Naive thymus-derived CD4-positive, alpha-beta T cell (primary cell): ENCODE measurements around the gene MEAK7. TPM values are rescaled to one million over a fixed set of nuclear protein-coding genes. Genes with fewer than 3 reads are reported as not detected.
A peak's percentile ranks its signal among the peaks of the same experiment; 100 is the strongest.

Experiments
- ATAC-seq: fragments of 150-1000 bp; cut with Tn5 transposase; 2 replicates; pipeline ENCODE4 v1.10.0; 2021; ENCODE audit warnings: mild to moderate bottlenecking, moderate library complexity
- CTCF ChIA-PET: fragments of 350-600 bp; sonication (Branson Sonifier 250); formaldehyde crosslinking; loops from one replicate; lab custom pipeline; 2021; ENCODE audit warnings: antibody characterized with exemption; lab: Charles Lee
- POLR2A ChIA-PET: fragments of 350-600 bp; sonication (Branson Sonifier 250); formaldehyde crosslinking; loops from one replicate; lab custom pipeline; 2021; ENCODE audit warnings: antibody characterized with exemption, inconsistent platforms; lab: Charles Lee
- DNase-seq, 9 donors: peaks; one replicate each; pipeline versions ENCODE4 v3.0.0 to v3.0.0-alpha.2; 2020 to 2022; ENCODE audit warnings: mixed read lengths in 1 of 9
- H3K27ac ChIP-seq: one replicate; pipeline ENCODE4 v1.7.0; 2013; ENCODE audit warnings: mild to moderate bottlenecking, low read depth, low read length, moderate library complexity
- H3K27me3 ChIP-seq, 2 donors: one replicate each; pipeline ENCODE4 v1.7.0; 2013; ENCODE audit warnings: low read length in 2 of 2, mild to moderate bottlenecking in 2 of 2, moderate library complexity in 2 of 2; ENCODE audit not compliant: control insufficient read depth in 2 of 2, insufficient read depth in 2 of 2
- H3K36me3 ChIP-seq, 3 experiments: 1 replicate in 2 of 3; 2 replicates in 1 of 3; pipeline ENCODE4 v1.7.0; 2013; ENCODE audit warnings: low read length in 3 of 3, mild to moderate bottlenecking in 3 of 3, moderate library complexity in 1 of 3; ENCODE audit not compliant: insufficient read depth in 3 of 3, control insufficient read depth in 2 of 3
- H3K4me1 ChIP-seq, 2 donors: one replicate each; pipeline ENCODE4 v1.7.0; 2013; ENCODE audit warnings: low read length in 2 of 2, mild to moderate bottlenecking in 2 of 2, moderate library complexity in 1 of 2; ENCODE audit not compliant: control insufficient read depth in 2 of 2, insufficient read depth in 2 of 2
- H3K4me3 ChIP-seq: 2 replicates; pipeline ENCODE4 v1.7.0; 2013; ENCODE audit warnings: mild to moderate bottlenecking, low read length
- H3K9me3 ChIP-seq, 3 experiments: 1 replicate in 2 of 3; 2 replicates in 1 of 3; pipeline ENCODE4 v1.7.0; 2013; ENCODE audit warnings: low read length in 3 of 3; ENCODE audit not compliant: control insufficient read depth in 2 of 3
- H3K27ac Mint-ChIP-seq, 9 donors: one replicate each; pipeline ENCODE4 v1.8.0; 2020 to 2022; ENCODE audit warnings: mixed read lengths in 9 of 9, mild to moderate bottlenecking in 8 of 9, moderate library complexity in 5 of 9, inconsistent platforms in 2 of 9
- H3K27me3 Mint-ChIP-seq, 5 donors: one replicate each; pipeline ENCODE4 v1.8.0; 2021 to 2022; ENCODE audit warnings: mixed read lengths in 5 of 5, mild to moderate bottlenecking in 1 of 5
- H3K36me3 Mint-ChIP-seq, 5 donors: one replicate each; pipeline ENCODE4 v1.8.0; 2020 to 2022; ENCODE audit warnings: mixed read lengths in 5 of 5, mild to moderate bottlenecking in 3 of 5, inconsistent platforms in 1 of 5
- H3K4me1 Mint-ChIP-seq, 7 donors: one replicate each; pipeline ENCODE4 v1.8.0; 2020 to 2022; ENCODE audit warnings: mixed read lengths in 7 of 7, mild to moderate bottlenecking in 3 of 7, inconsistent platforms in 1 of 7
- H3K4me3 Mint-ChIP-seq, 10 donors: one replicate each; pipeline ENCODE4 v1.8.0; 2020 to 2022; ENCODE audit warnings: mild to moderate bottlenecking in 10 of 10, mixed read lengths in 10 of 10, moderate library complexity in 6 of 10, inconsistent platforms in 2 of 10
- H3K9me3 Mint-ChIP-seq, 11 donors: one replicate each; pipeline ENCODE4 v1.8.0; 2020 to 2022; ENCODE audit warnings: mixed read lengths in 11 of 11, mild to moderate bottlenecking in 4 of 11, inconsistent platforms in 1 of 11, moderate library complexity in 1 of 11
- intact Hi-C, 2 donors: fragments of 100-400 bp; cut with micrococcal nuclease; formaldehyde crosslinking; loops; one replicate each; pipeline ENCODE4 v1.15.1; 2023
- polyA plus RNA-seq, 2 donors: library from polyadenylated mRNA; unstranded; fragments of 300-500 nt; fragmentation: Illumina TruSeq; gene quantifications; one replicate each; pipeline ENCODE4 v1.2.3, GENCODE V29; 2021
- total RNA-seq, 6 experiments: library from RNA in 5 of 6; stranded (reverse) in 5 of 6; gene quantifications; 1 replicate in 5 of 6; 2 replicates in 1 of 6; pipeline ENCODE4 v1.2.3 and lab custom pipeline; 2021 to 2026

The MEAK7 gene
- total and polyA plus RNA-seq, 7 experiments from 2014 or later = 4.0 to 56.1 (median 9.3) TPM

DNA sequence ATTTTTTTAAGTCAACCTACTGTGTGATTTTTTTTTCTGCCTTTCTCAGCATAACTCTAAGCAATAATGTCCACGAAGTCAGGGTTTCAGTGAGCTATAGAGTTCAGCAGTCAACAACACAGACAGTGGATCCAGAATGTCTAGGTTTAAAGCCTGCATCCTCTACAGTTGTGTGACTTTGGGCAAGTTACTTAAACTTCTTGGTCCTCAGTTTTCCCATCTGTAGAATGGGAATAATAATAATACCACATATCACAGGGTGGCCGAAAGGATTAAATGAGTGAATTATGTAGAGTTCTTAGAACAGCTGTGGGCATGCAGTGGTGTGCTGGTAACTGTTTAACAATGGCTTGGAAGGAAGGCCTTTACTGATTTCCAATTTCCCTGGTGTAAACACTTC lies 38.8 kb upstream of the MEAK7 start:
- Mint-ChIP-seq H3K9me3 (peaks cover 0 to 1% (median 0%) of the 10 kb centered on the region in 11 donors), H3K27me3 (no peaks in the 10 kb centered on the region), H3K4me1 (peaks cover 19 to 57% (median 37%) of the 10 kb centered on the region in 7 donors), H3K27ac (peak overlapping the region in 7 of 9 donors; percentile 8 to 75 (median 59)), H3K36me3 (peaks cover 3 to 38% (median 11%) of the 10 kb centered on the region in 5 donors), H3K4me3 (no peak overlapping the region)
- H3K4me1 ChIP-seq = peaks cover 0 to 18% of the 10 kb centered on the region in 2 donors
- no peaks in the 10 kb centered on the region for H3K27me3 ChIP-seq
- intact Hi-C loops = no loop called here
- ChIA-PET POLR2A (interaction anchor here (0.6 to 1.4 kb wide), 4 partner anchors 15 to 28 kb away, joined by 3 to 5 read pairs (median 4); no protein-coding TSS in a partner anchor), CTCF (no interaction called here)
- H3K4me3 ChIP-seq = no peak overlapping the region
- H3K36me3 ChIP-seq = no peaks in the 10 kb centered on the region
- H3K27ac ChIP-seq = no peak overlapping the region
- no peak for ATAC-seq
- H3K9me3 ChIP-seq = no peaks in the 10 kb centered on the region
- no peak for DNase-seq

- POLR2A ChIA-PET = interaction anchor here (0.7 to 2.7 kb wide), 4 partner anchors 13 to 42 kb away, joined by 3 to 10 read pairs (median 4); no protein-coding TSS in a partner anchor
- DNase-seq (no peak), ATAC-seq (no peak)
- no peaks in the 10 kb centered on the region for H3K27me3 Mint-ChIP-seq
- CTCF ChIA-PET = interaction anchor here (0.8 kb wide), 1 partner anchor 31 kb away, joined by 5 read pairs; no protein-coding TSS in a partner anchor
- no peaks in the 10 kb centered on the region for H3K27me3 ChIP-seq
- H3K36me3 ChIP-seq = no peaks in the 10 kb centered on the region
- no peak overlapping the region for H3K27ac ChIP-seq
- H3K9me3 Mint-ChIP-seq = peaks cover 0 to 1% (median 0%) of the 10 kb centered on the region in 11 donors
- H3K4me3 Mint-ChIP-seq = no peak overlapping the region
- H3K9me3 ChIP-seq = no peaks in the 10 kb centered on the region
- H3K4me3 ChIP-seq = no peak overlapping the region
- peaks cover 18 to 56% (median 33%) of the 10 kb centered on the region in 7 donors for H3K4me1 Mint-ChIP-seq
- peak overlapping the region in 2 of 9 donors; percentile 2 to 22 for H3K27ac Mint-ChIP-seq
- peaks cover 0 to 18% of the 10 kb centered on the region in 2 donors for H3K4me1 ChIP-seq
- H3K36me3 Mint-ChIP-seq = peaks cover 3 to 39% (median 11%) of the 10 kb centered on the region in 5 donors
- intact Hi-C loops = no loop called here
These were observed 37.7 kb upstream of the MEAK7 start for GRCh38 chr16:84541999-84542817.

GRCh38 chr16:84540194-84540593 lies 35.7 kb upstream of the MEAK7 start:
- POLR2A ChIA-PET = interaction anchor here (1.0 to 2.7 kb wide), 5 partner anchors 8 to 17 kb away, joined by 3 to 10 read pairs (median 4); no protein-coding TSS in a partner anchor
- no peak for ATAC-seq
- CTCF ChIA-PET = interaction anchor here (0.7 to 2.0 kb wide), 4 partner anchors 10 to 32 kb away, joined by 3 to 6 read pairs (median 4); no protein-coding TSS in a partner anchor

GRCh38 chr16:84538222-84538840 lies 33.9 kb upstream of the MEAK7 start:
- no peak overlapping the region for H3K27ac ChIP-seq
- no peaks in the 10 kb centered on the region for H3K27me3 ChIP-seq
- no peak overlapping the region for H3K4me3 Mint-ChIP-seq
- no peaks in the 10 kb centered on the region for H3K27me3 Mint-ChIP-seq
- no peaks in the 10 kb centered on the region for H3K36me3 ChIP-seq
- ATAC-seq = no peak
- peaks cover 0 to 45% (median 6%) of the 10 kb centered on the region in 5 donors for H3K36me3 Mint-ChIP-seq
- H3K4me3 ChIP-seq = no peak overlapping the region
- no peak for DNase-seq
- no peak overlapping the region for H3K27ac Mint-ChIP-seq
- no peaks in the 10 kb centered on the region for H3K9me3 ChIP-seq
- peaks cover 0 to 1% (median 0%) of the 10 kb centered on the region in 11 donors for H3K9me3 Mint-ChIP-seq
- ChIA-PET CTCF (no interaction called here), POLR2A (interaction anchor here (0.7 to 1.3 kb wide), 3 partner anchors 9 to 56 kb away, joined by 3 to 4 read pairs (median 3); no protein-coding TSS in a partner anchor)
- peaks cover 5 to 39% (median 10%) of the 10 kb centered on the region in 7 donors for H3K4me1 Mint-ChIP-seq
- intact Hi-C loops = no loop called here
- no peaks in the 10 kb centered on the region for H3K4me1 ChIP-seq

More at GRCh38 chr16:84540194-84540593, 35.7 kb upstream of the MEAK7 start:
- Mint-ChIP-seq H3K4me3 (no peak overlapping the region), H3K36me3 (peaks cover 0 to 41% (median 6%) of the 10 kb centered on the region in 5 donors), H3K27me3 (no peaks in the 10 kb centered on the region), H3K9me3 (peaks cover 0 to 1% (median 0%) of the 10 kb centered on the region in 11 donors), H3K27ac (peak overlapping the region in 1 of 9 donors; percentile 13), H3K4me1 (peaks cover 15 to 53% (median 22%) of the 10 kb centered on the region in 7 donors)
- H3K36me3 ChIP-seq = no peaks in the 10 kb centered on the region
- no peaks in the 10 kb centered on the region for H3K9me3 ChIP-seq
- H3K27ac ChIP-seq = no peak overlapping the region
- intact Hi-C loops = no loop called here
- H3K4me1 ChIP-seq = peaks cover 0 to 17% of the 10 kb centered on the region in 2 donors
- DNase-seq = no peak
- no peaks in the 10 kb centered on the region for H3K27me3 ChIP-seq
- H3K4me3 ChIP-seq = no peak overlapping the region

- POLR2A ChIA-PET = interaction anchor here (0.7 to 1.3 kb wide), 2 partner anchors 11 to 56 kb away, joined by 3 to 4 read pairs; no protein-coding TSS in a partner anchor
- no peak overlapping the region for H3K4me3 ChIP-seq
These were observed 33.2 kb upstream of the MEAK7 start for GRCh38 chr16:84537491-84538151.

GRCh38 chr16:84535851-84536250 lies 31.4 kb upstream of the MEAK7 start:
- no peaks in the 10 kb centered on the region for H3K27me3 Mint-ChIP-seq

More at GRCh38 chr16:84537491-84538151, 33.2 kb upstream of the MEAK7 start:
- Histone ChIP-seq H3K27me3 (no peaks in the 10 kb centered on the region), H3K9me3 (no peaks in the 10 kb centered on the region), H3K27ac (no peak overlapping the region), H3K4me1 (no peaks in the 10 kb centered on the region), H3K36me3 (no peaks in the 10 kb centered on the region)
- CTCF ChIA-PET = interaction anchor here (0.6 kb wide), 1 partner anchor 63 kb away, joined by 3 read pairs; no protein-coding TSS in a partner anchor
- peaks cover 6 to 40% (median 16%) of the 10 kb centered on the region in 7 donors for H3K4me1 Mint-ChIP-seq
- no peak for DNase-seq
- ATAC-seq = no peak
- peaks cover 0 to 48% (median 6%) of the 10 kb centered on the region in 5 donors for H3K36me3 Mint-ChIP-seq
- H3K27me3 Mint-ChIP-seq = no peaks in the 10 kb centered on the region
- intact Hi-C loops = no loop called here
- no peak overlapping the region for H3K27ac Mint-ChIP-seq
- peaks cover 0 to 1% (median 0%) of the 10 kb centered on the region in 11 donors for H3K9me3 Mint-ChIP-seq
- H3K4me3 Mint-ChIP-seq = no peak overlapping the region

More at GRCh38 chr16:84535851-84536250, 31.4 kb upstream of the MEAK7 start:
- H3K27ac ChIP-seq = no peak overlapping the region
- no peaks in the 10 kb centered on the region for H3K9me3 ChIP-seq
- H3K4me3 ChIP-seq = no peak overlapping the region
- Mint-ChIP-seq H3K27ac (peak overlapping the region in 1 of 9 donors; percentile 26), H3K4me1 (peaks cover 6 to 44% (median 16%) of the 10 kb centered on the region in 7 donors), H3K4me3 (no peak overlapping the region), H3K36me3 (peaks cover 0 to 61% (median 15%) of the 10 kb centered on the region in 5 donors), H3K9me3 (peaks cover 0 to 4% (median 0%) of the 10 kb centered on the region in 11 donors)
- no peaks in the 10 kb centered on the region for H3K27me3 ChIP-seq
- ATAC-seq = no peak
- ChIA-PET CTCF (no interaction called here), POLR2A (no interaction called here)
- H3K4me1 ChIP-seq = no peaks in the 10 kb centered on the region
- intact Hi-C loops = no loop called here
- no peaks in the 10 kb centered on the region for H3K36me3 ChIP-seq
- DNase-seq = no peak
